GM12878 (cell line): ENCODE data around the gene DPEP1. TPM values are rescaled to one million over a fixed set of nuclear protein-coding genes. Genes with fewer than 3 reads are reported as not detected.
"Not testable (repeated sequence)": the region's sequence is repeated elsewhere in the genome, so short reads cannot be mapped to it uniquely, and the experiment has no call there.

Experiments
- ATAC-seq: fragments of 200-7000 bp; cut with Tn5 transposase; 3 replicates; pipeline ENCODE4 v1.9.1; 2020; ENCODE audit warnings: mild to moderate bottlenecking, moderate library complexity
- BruUV-seq: library from RNA; stranded (reverse); fragments of 400-500 nt; replicated peaks from 2 replicates; lab custom pipeline; 2021; lab: Mats Ljungman, UMichigan
- CTCF ChIA-PET: fragments of 300-600 bp; sonication (Branson Sonifier 250); formaldehyde crosslinking; extraction: SDS; loops from one replicate; lab custom pipeline; 2021; ENCODE audit warnings: inconsistent platforms; lab: Yijun Ruan, JAX
- POLR2A ChIA-PET: fragments of 350-600 bp; formaldehyde crosslinking; extraction: SDS; loops from one replicate; lab custom pipeline; 2021; ENCODE audit warnings: inconsistent platforms; lab: Charles Lee
- RAD21 ChIA-PET: fragments of 300-600 bp; sonication (Branson Sonifier 250); formaldehyde crosslinking; loops from one replicate; lab custom pipeline; 2023; ENCODE audit warnings: antibody characterized with exemption; ENCODE audit not compliant: unreplicated experiment; lab: Charles Lee
- SMC1A ChIA-PET: fragments of 300-600 bp; sonication (Branson Sonifier 250); formaldehyde crosslinking; loops from one replicate; lab custom pipeline; 2023; ENCODE audit not compliant: unreplicated experiment, uncharacterized antibody; lab: Charles Lee
- DNase-seq: peaks from one replicate; pipeline ENCODE4 v3.0.0-alpha.2; 2011; ENCODE audit warnings: low read depth, low spot score
- FAIRE-seq: peaks from 3 replicates; lab custom pipeline; 2011; peaks lifted over from hg19 to GRCh38; lab: Jason Lieb, UNC
- H2AFZ ChIP-seq: 2 replicates; pipeline ENCODE4 v1.6.0; 2011; ENCODE audit warnings: low read depth, low read length, control low read depth; ENCODE audit not compliant: control insufficient read depth
- H3K27ac ChIP-seq: 2 replicates; pipeline ENCODE4 v1.5.1; 2011; ENCODE audit warnings: control low read depth; ENCODE audit not compliant: control insufficient read depth, insufficient read depth
- H3K27me3 ChIP-seq, 2 experiments: replicated peaks in 1 of 2; 2 replicates each; pipeline versions ENCODE4 v1.6.0 to v1.6.1; 2011; ENCODE audit warnings: low read length in 1 of 2; ENCODE audit not compliant: control insufficient read depth in 2 of 2, insufficient read depth in 2 of 2
- H3K36me3 ChIP-seq, 2 experiments: 2 replicates each; pipeline ENCODE4 v1.5.1; 2011; ENCODE audit warnings: low read length in 1 of 2; ENCODE audit not compliant: control insufficient read depth in 2 of 2, insufficient read depth in 2 of 2
- H3K4me1 ChIP-seq: 2 replicates; pipeline ENCODE4 v1.6.1; 2011; ENCODE audit warnings: mild to moderate bottlenecking, low read length, moderate library complexity, mixed read lengths; ENCODE audit not compliant: control insufficient read depth, insufficient read depth
- H3K4me2 ChIP-seq: 2 replicates; pipeline ENCODE4 v1.6.0; 2011; ENCODE audit warnings: control low read depth; ENCODE audit not compliant: control insufficient read depth, insufficient read depth
- H3K4me3 ChIP-seq: fragments of 200-600 bp; sonication (generic); 2 replicates; pipeline ENCODE4 v1.5.1; 2016
- H3K79me2 ChIP-seq: 2 replicates; pipeline ENCODE4 v1.6.0; 2011; ENCODE audit warnings: low read length; ENCODE audit not compliant: control insufficient read depth, insufficient read depth
- H3K9ac ChIP-seq: 2 replicates; pipeline ENCODE4 v1.8.0; 2011; ENCODE audit warnings: low read length, control low read depth, mixed read lengths; ENCODE audit not compliant: control insufficient read depth, insufficient read depth
- H3K9me3 ChIP-seq: replicated peaks from 3 replicates; pipeline ENCODE4 v1.5.1; 2011; ENCODE audit warnings: mild to moderate bottlenecking, low read length; ENCODE audit not compliant: control insufficient read depth, insufficient read depth
- H4K20me1 ChIP-seq: 2 replicates; pipeline ENCODE4 v1.6.0; 2011; ENCODE audit not compliant: control insufficient read depth, insufficient read depth
- E2F8 ChIP-seq: fragments of 450-650 bp; IDR thresholded peaks from 2 replicates; pipeline ENCODE4 v1.6.1; 2018; ENCODE audit warnings: mild to moderate bottlenecking, low read depth, moderate library complexity; ENCODE audit not compliant: partially characterized antibody
- MEF2B ChIP-seq: fragments of 450-650 bp; IDR thresholded peaks from 2 replicates; pipeline ENCODE4 v1.6.1; 2018; ENCODE audit warnings: mild to moderate bottlenecking, moderate library complexity; ENCODE audit not compliant: partially characterized antibody, poor library complexity, severe bottlenecking
- TCF3 ChIP-seq: IDR thresholded peaks from 2 replicates; pipeline ENCODE4 v1.6.1; 2012; ENCODE audit warnings: low read depth, mild to moderate bottlenecking, low read length, borderline replicate concordance; ENCODE audit not compliant: insufficient read depth
- WGBS: methylation state at CpG from one replicate; pipeline ENCODE4 v1.1.6; 2016; ENCODE audit warnings: low lambda C conversion rate; ENCODE audit not compliant: insufficient replicate concordance, insufficient coverage; ENCODE audit errors: missing lambda C conversion rate; 5-methylcytosine and 5-hydroxymethylcytosine counted together
- in situ Hi-C: fragments of 300-500 bp; cut with MboI; formaldehyde crosslinking; loops from 9 replicates; pipeline ENCODE4 v1.14.3; 2018; ENCODE audit warnings: mixed read lengths
- intact Hi-C: fragments of 100-400 bp; cut with micrococcal nuclease; formaldehyde crosslinking; loops from one replicate; pipeline ENCODE4 v1.14.2; 2022; ENCODE audit not compliant: unreplicated experiment
- polyA plus RNA-seq, 11 experiments: library from polyadenylated mRNA; depleted of rRNA in 4 of 11; unstranded in 6 of 11; stranded (reverse) in 5 of 11; fragments of >200 nt; fragmentation: Nextera tagmentation in 4 of 11; fragmentation: Illumina TruSeq in 1 of 11; extraction: Ambion mirVana in 4 of 11; extraction: Trizol in 1 of 11; gene quantifications; 1 replicate in 1 of 11; 2 replicates in 10 of 11; pipeline versions ENCODE4 v1.2.1 to v1.2.3, GENCODE V29; 2011 to 2016; ENCODE audit warnings: inconsistent platforms in 2 of 11, missing spikeins in 2 of 11, low read depth in 1 of 11
- total RNA-seq, 4 experiments: library from RNA; depleted of rRNA in 3 of 4; stranded (reverse); fragments of >200 nt in 3 of 4; fragmentation: Illumina TruSeq in 1 of 4; extraction: Trizol in 1 of 4; gene quantifications; 2 replicates each; pipeline versions ENCODE4 v1.2.1 to v1.2.3, GENCODE V29; 2013 to 2021

DPEP1 gene
- total and polyA plus RNA-seq, 10 of the 15 experiments (the other 5 are each of a cell fraction or from before 2014, with no cell fraction given), result not detected

- TF ChIP-seq E2F8, result no peak
These were observed 43.7 kb upstream of the DPEP1 start (continued) for GRCh38 chr16:89569506-89570341.

- no peak for ATAC-seq
- Histone ChIP-seq H3K79me2 (no peaks in the 10 kb centered on the region), H3K9me3 (no peaks in the 10 kb centered on the region), H3K9ac (no peak overlapping the region), H3K4me1 (peaks cover 21% of the 10 kb centered on the region), H4K20me1 (no peaks in the 10 kb centered on the region; the same call in 1 of the 2 replicates), H3K4me3 (no peak overlapping the region)
- intact Hi-C loops, result no loop called here
- SMC1A ChIA-PET, result no interaction called here
- POLR2A ChIA-PET, result no interaction called here
- CTCF ChIA-PET, result no interaction called here
- TF ChIP-seq TCF3 (0 out of 2 replicates have a peak, but pooled peaks have one; percentile 51), MEF2B (no peak)
- TF ChIP-seq, all 136 proteins: peak for 1
- in situ Hi-C loops, result no loop called here
- no TSS peak for BruUV-seq
- 82% methylated on average over 12 of the region's 30 CpGs for WGBS
- Histone ChIP-seq H3K27me3 (no peaks in the 10 kb centered on the region; a peak in 1 of 4 replicates), H3K36me3 (no peaks in the 10 kb centered on the region), H3K27ac (no peak overlapping the region), H3K4me2 (no peak overlapping the region), H2AFZ (no peak overlapping the region)
- FAIRE-seq (no peak), DNase-seq (no peak)
- RAD21 ChIA-PET, result no interaction called here
These were observed 43.0 kb upstream of the DPEP1 start for GRCh38 chr16:89570342-89570923.

GRCh38 chr16:89570983-89571598, 42.4 kb upstream of the DPEP1 start:
- CTCF ChIA-PET, result interaction anchor here (0.7 kb wide), 1 partner anchor 196 kb away, joined by 3 read pairs; no protein-coding TSS in a partner anchor
- DNase-seq, H3K79me2 ChIP-seq, BruUV-seq, SMC1A ChIA-PET, H3K4me3 ChIP-seq, POLR2A ChIA-PET, H3K4me2 ChIP-seq, H4K20me1 ChIP-seq, H3K9me3 ChIP-seq, RAD21 ChIA-PET, H3K9ac ChIP-seq, intact Hi-C loops, H2AFZ ChIP-seq, H3K27me3 ChIP-seq, H3K27ac ChIP-seq, H3K36me3 ChIP-seq, FAIRE-seq, ATAC-seq, in situ Hi-C loops: not testable (repeated sequence)
- H3K4me1 ChIP-seq, result peaks cover 17% of the 10 kb centered on the region
- WGBS, result 53% methylated on average over 3 of the region's 36 CpGs
